Gastrocnemius medialis (tissue), 4 donors: Measurements from ENCODE around the gene NPBWR2.

Experiments
- POLR2A ChIP-seq, 2 donors: fragments of 450-650 bp; IDR thresholded peaks; one replicate each; pipeline ENCODE4 v1.6.1; 2017; ENCODE audit warnings: antibody characterized with exemption in 2 of 2, mild to moderate bottlenecking in 2 of 2, moderate library complexity in 2 of 2
- TF ChIP-seq, protein P1 (sequence below), 5 experiments: fragments of 450-650 bp in 3 of 5; fragments of 200-600 bp in 2 of 5; sonication (generic) in 2 of 5; IDR thresholded peaks in 4 of 5; conservative IDR thresholded peaks in 1 of 5; 1 replicate in 4 of 5; 2 replicates in 1 of 5; pipeline ENCODE4 v1.5.1; 2016 to 2019; ENCODE audit warnings: antibody characterized with exemption in 5 of 5, mild to moderate bottlenecking in 3 of 5, moderate library complexity in 3 of 5

DNA sequence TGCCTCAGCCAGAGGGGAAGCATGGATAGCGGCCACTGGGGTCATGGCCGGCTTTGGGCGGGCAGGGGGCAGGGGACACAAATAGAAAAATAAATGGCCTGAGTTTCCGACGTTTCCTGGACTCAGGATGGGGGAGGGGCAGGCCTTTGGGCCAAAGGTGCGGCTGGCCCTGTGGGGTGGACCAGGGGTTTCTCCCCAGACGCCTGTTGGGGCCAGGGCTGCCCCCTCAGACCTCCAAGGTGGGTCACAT, 50.8 kb downstream of the NPBWR2 start:
- TF ChIP-seq, protein P1, sequence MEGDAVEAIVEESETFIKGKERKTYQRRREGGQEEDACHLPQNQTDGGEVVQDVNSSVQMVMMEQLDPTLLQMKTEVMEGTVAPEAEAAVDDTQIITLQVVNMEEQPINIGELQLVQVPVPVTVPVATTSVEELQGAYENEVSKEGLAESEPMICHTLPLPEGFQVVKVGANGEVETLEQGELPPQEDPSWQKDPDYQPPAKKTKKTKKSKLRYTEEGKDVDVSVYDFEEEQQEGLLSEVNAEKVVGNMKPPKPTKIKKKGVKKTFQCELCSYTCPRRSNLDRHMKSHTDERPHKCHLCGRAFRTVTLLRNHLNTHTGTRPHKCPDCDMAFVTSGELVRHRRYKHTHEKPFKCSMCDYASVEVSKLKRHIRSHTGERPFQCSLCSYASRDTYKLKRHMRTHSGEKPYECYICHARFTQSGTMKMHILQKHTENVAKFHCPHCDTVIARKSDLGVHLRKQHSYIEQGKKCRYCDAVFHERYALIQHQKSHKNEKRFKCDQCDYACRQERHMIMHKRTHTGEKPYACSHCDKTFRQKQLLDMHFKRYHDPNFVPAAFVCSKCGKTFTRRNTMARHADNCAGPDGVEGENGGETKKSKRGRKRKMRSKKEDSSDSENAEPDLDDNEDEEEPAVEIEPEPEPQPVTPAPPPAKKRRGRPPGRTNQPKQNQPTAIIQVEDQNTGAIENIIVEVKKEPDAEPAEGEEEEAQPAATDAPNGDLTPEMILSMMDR (IDR thresholded peaks at IDR 0.05 in 4 of 5, conservative IDR thresholded peaks at IDR 0.05 in 1 of 5), result no peak
- no peak for TF ChIP-seq POLR2A (IDR thresholded peaks at IDR 0.05)
